Measurements from ENCODE around the gene ENPP3. TPM values are rescaled to one million over a fixed set of nuclear protein-coding genes. Genes with fewer than 3 reads are reported as not detected.

Gene ENPP3
- total RNA-seq, 2 experiments from 2014 or later, result 0.82 to 0.86 TPM

- ChIA-PET CTCF (interaction anchor here (1.1 to 1.3 kb wide), 2 partner anchors 9 to 151 kb away, joined by 3 to 4 read pairs; no protein-coding TSS in a partner anchor), POLR2A (interaction anchor here (1.0 kb wide), 1 partner anchor 10 kb away, joined by 3 read pairs; no protein-coding TSS in a partner anchor)
- intact Hi-C loops (cut with micrococcal nuclease), result no loop called here
- H3K27me3 Mint-ChIP-seq, result peaks cover 4% of the 10 kb centered on the region
- DNase-seq, result no peak
- no peaks in the 10 kb centered on the region for H3K36me3 Mint-ChIP-seq
- H3K4me1 Mint-ChIP-seq (ENCODE audit: low read depth), result no peaks in the 10 kb centered on the region
- H3K27ac Mint-ChIP-seq, result no peak overlapping the region
- no peak overlapping the region for H3K4me3 Mint-ChIP-seq
- no peaks in the 10 kb centered on the region for H3K9me3 Mint-ChIP-seq
These were observed 126.6 kb downstream of the ENPP3 start for GRCh38 chr6:131763749-131764148.

- Mint-ChIP-seq H3K36me3 (no peaks in the 10 kb centered on the region), H3K9me3 (no peaks in the 10 kb centered on the region), H3K27ac (no peak overlapping the region), H3K4me1 (ENCODE audit: low read depth) (no peaks in the 10 kb centered on the region), H3K27me3 (peaks cover 4% of the 10 kb centered on the region), H3K4me3 (no peak overlapping the region)
- intact Hi-C loops (cut with micrococcal nuclease), result no loop called here
- DNase-seq, result no peak
- POLR2A ChIA-PET, result no interaction called here
- CTCF ChIA-PET, result no interaction called here
These were observed 127.2 kb downstream of the ENPP3 start for GRCh38 chr6:131764350-131764749.

GRCh38 chr6:131765081-131765803 is 128.1 kb downstream of the ENPP3 start:
- ChIA-PET CTCF (no interaction called here), POLR2A (no interaction called here)
- no peak overlapping the region for H3K4me3 Mint-ChIP-seq
- no peak overlapping the region for H3K27ac Mint-ChIP-seq
- peaks cover 6% of the 10 kb centered on the region for H3K27me3 Mint-ChIP-seq
- intact Hi-C loops (cut with micrococcal nuclease), result no loop called here
- no peaks in the 10 kb centered on the region for H3K9me3 Mint-ChIP-seq
- no peak for DNase-seq
- H3K36me3 Mint-ChIP-seq, result no peaks in the 10 kb centered on the region
- no peaks in the 10 kb centered on the region for H3K4me1 Mint-ChIP-seq (ENCODE audit: low read depth)

GRCh38 chr6:131765804-131766135 is 128.7 kb downstream of the ENPP3 start:
- H3K27me3 Mint-ChIP-seq, result peaks cover 6% of the 10 kb centered on the region
- POLR2A ChIA-PET, result no interaction called here

GRCh38 chr6:131766631-131767030 is 129.5 kb downstream of the ENPP3 start:
- Mint-ChIP-seq H3K9me3 (no peaks in the 10 kb centered on the region), H3K4me3 (no peak overlapping the region), H3K36me3 (no peaks in the 10 kb centered on the region), H3K4me1 (ENCODE audit: low read depth) (no peaks in the 10 kb centered on the region), H3K27me3 (peaks cover 6% of the 10 kb centered on the region), H3K27ac (no peak overlapping the region)
- ChIA-PET CTCF (interaction anchor here (1.3 kb wide), 1 partner anchor 149 kb away, joined by 3 read pairs; no protein-coding TSS in a partner anchor), POLR2A (no interaction called here)
- no peak for DNase-seq
- intact Hi-C loops (cut with micrococcal nuclease), result no loop called here

More at GRCh38 chr6:131765804-131766135, 128.7 kb downstream of the ENPP3 start:
- CTCF ChIA-PET, result no interaction called here
- Mint-ChIP-seq H3K4me3 (no peak overlapping the region), H3K9me3 (no peaks in the 10 kb centered on the region), H3K27ac (no peak overlapping the region), H3K36me3 (no peaks in the 10 kb centered on the region), H3K4me1 (ENCODE audit: low read depth) (no peaks in the 10 kb centered on the region)
- DNase-seq, result no peak
- intact Hi-C loops (cut with micrococcal nuclease), result no loop called here

GRCh38 chr6:131768964-131769363 is 131.9 kb downstream of the ENPP3 start:
- Mint-ChIP-seq H3K9me3 (no peaks in the 10 kb centered on the region), H3K36me3 (no peaks in the 10 kb centered on the region), H3K27ac (no peak overlapping the region), H3K27me3 (peaks cover 10% of the 10 kb centered on the region), H3K4me3 (no peak overlapping the region), H3K4me1 (ENCODE audit: low read depth) (no peaks in the 10 kb centered on the region)
- ChIA-PET POLR2A (no interaction called here), CTCF (no interaction called here)
- intact Hi-C loops (cut with micrococcal nuclease), result no loop called here
- no peak for DNase-seq

- H3K4me1 Mint-ChIP-seq (ENCODE audit: low read depth), result no peaks in the 10 kb centered on the region
- CTCF ChIA-PET, result no interaction called here
- no peak overlapping the region for H3K27ac Mint-ChIP-seq
- peaks cover 10% of the 10 kb centered on the region for H3K27me3 Mint-ChIP-seq
- no peak for DNase-seq
- POLR2A ChIA-PET, result no interaction called here
- intact Hi-C loops (cut with micrococcal nuclease), result no loop called here
- H3K9me3 Mint-ChIP-seq, result no peaks in the 10 kb centered on the region
- no peak overlapping the region for H3K4me3 Mint-ChIP-seq
- no peaks in the 10 kb centered on the region for H3K36me3 Mint-ChIP-seq
These were observed 132.5 kb downstream of the ENPP3 start for GRCh38 chr6:131769385-131770141.

GRCh38 chr6:131770776-131771175 is 133.7 kb downstream of the ENPP3 start:
- intact Hi-C loops (cut with micrococcal nuclease), result no loop called here
- Mint-ChIP-seq H3K27ac (no peak overlapping the region), H3K4me1 (ENCODE audit: low read depth) (no peaks in the 10 kb centered on the region), H3K9me3 (no peaks in the 10 kb centered on the region), H3K36me3 (no peaks in the 10 kb centered on the region), H3K27me3 (peaks cover 8% of the 10 kb centered on the region), H3K4me3 (no peak overlapping the region)
- ChIA-PET POLR2A (no interaction called here), CTCF (no interaction called here)
- DNase-seq, result no peak

GRCh38 chr6:131773284-131773950 is 136.3 kb downstream of the ENPP3 start:
- Mint-ChIP-seq H3K27me3 (peaks cover 10% of the 10 kb centered on the region), H3K9me3 (no peaks in the 10 kb centered on the region), H3K36me3 (no peaks in the 10 kb centered on the region), H3K27ac (no peak overlapping the region), H3K4me3 (no peak overlapping the region), H3K4me1 (ENCODE audit: low read depth) (no peaks in the 10 kb centered on the region)
- no peak for DNase-seq
- intact Hi-C loops (cut with micrococcal nuclease), result no loop called here
- POLR2A ChIA-PET, result interaction anchor here (1.2 kb wide), 1 partner anchor 10 kb away, joined by 3 read pairs; no protein-coding TSS in a partner anchor
- CTCF ChIA-PET, result interaction anchor here (0.8 to 1.7 kb wide), 3 partner anchors 10 to 141 kb away, joined by 3 to 4 read pairs (median 4); no protein-coding TSS in a partner anchor

GRCh38 chr6:131775886-131776285 is 138.8 kb downstream of the ENPP3 start:
- DNase-seq, result no peak
- intact Hi-C loops (cut with micrococcal nuclease), result no loop called here
- Mint-ChIP-seq H3K36me3 (no peaks in the 10 kb centered on the region), H3K27me3 (peaks cover 6% of the 10 kb centered on the region), H3K4me1 (ENCODE audit: low read depth) (no peaks in the 10 kb centered on the region), H3K4me3 (no peak overlapping the region), H3K27ac (no peak overlapping the region), H3K9me3 (no peaks in the 10 kb centered on the region)
- POLR2A ChIA-PET, result no interaction called here
- CTCF ChIA-PET, result no interaction called here

- Mint-ChIP-seq H3K36me3 (no peaks in the 10 kb centered on the region), H3K4me3 (no peak overlapping the region), H3K27ac (no peak overlapping the region), H3K27me3 (peaks cover 6% of the 10 kb centered on the region), H3K4me1 (ENCODE audit: low read depth) (no peaks in the 10 kb centered on the region), H3K9me3 (no peaks in the 10 kb centered on the region)
- no peak for DNase-seq
- ChIA-PET CTCF (no interaction called here), POLR2A (no interaction called here)
- intact Hi-C loops (cut with micrococcal nuclease), result no loop called here
These were observed 139.9 kb downstream of the ENPP3 start for GRCh38 chr6:131776985-131777384.

- Mint-ChIP-seq H3K36me3 (no peaks in the 10 kb centered on the region), H3K27me3 (peaks cover 6% of the 10 kb centered on the region), H3K4me1 (ENCODE audit: low read depth) (no peaks in the 10 kb centered on the region), H3K27ac (no peak overlapping the region), H3K9me3 (no peaks in the 10 kb centered on the region), H3K4me3 (no peak overlapping the region)
- no peak for DNase-seq
- POLR2A ChIA-PET, result no interaction called here
- intact Hi-C loops (cut with micrococcal nuclease), result no loop called here
- CTCF ChIA-PET, result no interaction called here
These were observed 141.1 kb downstream of the ENPP3 start for GRCh38 chr6:131778169-131778568.
